PFSK-1 (cell line): Measurements from ENCODE around the gene INSL3.

Experiments used
- FOXP2 ChIP-seq: optimal IDR thresholded peaks from 2 replicates; pipeline ENCODE3; 2011; ENCODE audit warnings: borderline replicate concordance, control low read depth, inconsistent platforms; ENCODE audit not compliant: insufficient read depth; ENCODE audit errors: extremely low read length, extremely low read depth
- POLR2AphosphoS5 ChIP-seq: IDR thresholded peaks from 2 replicates; pipeline ENCODE4 v1.6.1; 2012; ENCODE audit warnings: low read depth, mild to moderate bottlenecking, control low read depth, low read length, moderate library complexity
- REST ChIP-seq, 2 experiments: IDR thresholded peaks; 2 replicates each; pipeline versions ENCODE4 v1.6.1 to v1.8.0; 2011 to 2012; ENCODE audit warnings: low read depth in 2 of 2, low read length in 2 of 2, control low read depth in 1 of 2, inconsistent platforms in 1 of 2, mild to moderate bottlenecking in 1 of 2, moderate library complexity in 1 of 2; ENCODE audit not compliant: insufficient read depth in 1 of 2
- SIN3A ChIP-seq: IDR thresholded peaks from 2 replicates; pipeline ENCODE4 v1.6.1; 2012; ENCODE audit warnings: mild to moderate bottlenecking, low read length, moderate library complexity, borderline replicate concordance; ENCODE audit not compliant: insufficient read depth
- TAF1 ChIP-seq: IDR thresholded peaks from 2 replicates; pipeline ENCODE4 v1.6.1; 2012; ENCODE audit warnings: low read length, control low read depth, borderline replicate concordance; ENCODE audit not compliant: insufficient read depth

INSL3 gene

DNA sequence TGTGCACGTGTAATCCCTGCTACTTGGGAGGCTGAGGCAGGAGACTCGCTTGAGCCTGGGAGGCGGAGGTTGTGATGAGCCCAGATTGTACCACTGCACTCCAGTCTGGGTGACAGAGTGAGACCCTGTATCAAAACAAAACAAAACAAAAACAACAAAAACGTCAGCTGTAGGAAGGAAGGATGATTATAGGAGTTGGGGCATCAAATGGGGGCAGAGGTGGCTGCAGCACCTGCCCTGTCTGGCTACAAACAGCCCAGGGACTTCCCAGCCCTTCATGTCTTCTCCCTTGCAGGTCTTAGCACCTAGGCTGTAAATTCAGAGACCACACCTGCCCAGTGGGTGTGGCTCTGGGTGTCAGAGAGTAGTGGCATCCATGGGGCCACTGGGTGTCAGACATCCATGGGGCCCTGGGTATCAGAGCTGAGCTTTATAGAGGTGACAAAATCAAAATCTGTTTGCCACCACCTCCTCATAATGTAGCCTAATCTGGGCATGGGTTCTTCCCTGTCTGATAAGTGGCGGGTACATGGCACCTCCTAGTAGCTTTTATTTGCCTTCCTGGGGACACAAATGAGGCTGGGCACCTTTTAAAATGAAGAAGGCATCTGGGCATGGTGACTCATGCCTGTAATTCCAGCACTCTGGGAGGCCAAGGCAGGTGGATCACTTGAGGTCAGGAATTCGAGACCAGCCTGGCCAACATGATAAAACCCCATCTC, 31.1 kb downstream of the INSL3 start:
- TF ChIP-seq FOXP2 (no peak), REST (IDR thresholded peaks at IDR 0.05; ENCODE audit: insufficient read depth in 1 of 2, low read depth in 2 of 2, low read length in 2 of 2) (no peak), TAF1 (no peak), SIN3A (no peak), POLR2AphosphoS5 (no peak)

- TF ChIP-seq POLR2AphosphoS5 (no peak), REST (IDR thresholded peaks at IDR 0.05; ENCODE audit: insufficient read depth in 1 of 2, low read depth in 2 of 2, low read length in 2 of 2) (no peak), FOXP2 (no peak), SIN3A (no peak), TAF1 (no peak)
Observed at GRCh38 chr19:17788632-17789031, 32.7 kb downstream of the INSL3 start.

- TF ChIP-seq REST (IDR thresholded peaks at IDR 0.05; ENCODE audit: insufficient read depth in 1 of 2, low read depth in 2 of 2, low read length in 2 of 2) (no peak), FOXP2 (no peak), SIN3A (no peak), TAF1 (no peak)
Observed at GRCh38 chr19:17787274-17787913, 33.9 kb downstream of the INSL3 start.

DNA sequence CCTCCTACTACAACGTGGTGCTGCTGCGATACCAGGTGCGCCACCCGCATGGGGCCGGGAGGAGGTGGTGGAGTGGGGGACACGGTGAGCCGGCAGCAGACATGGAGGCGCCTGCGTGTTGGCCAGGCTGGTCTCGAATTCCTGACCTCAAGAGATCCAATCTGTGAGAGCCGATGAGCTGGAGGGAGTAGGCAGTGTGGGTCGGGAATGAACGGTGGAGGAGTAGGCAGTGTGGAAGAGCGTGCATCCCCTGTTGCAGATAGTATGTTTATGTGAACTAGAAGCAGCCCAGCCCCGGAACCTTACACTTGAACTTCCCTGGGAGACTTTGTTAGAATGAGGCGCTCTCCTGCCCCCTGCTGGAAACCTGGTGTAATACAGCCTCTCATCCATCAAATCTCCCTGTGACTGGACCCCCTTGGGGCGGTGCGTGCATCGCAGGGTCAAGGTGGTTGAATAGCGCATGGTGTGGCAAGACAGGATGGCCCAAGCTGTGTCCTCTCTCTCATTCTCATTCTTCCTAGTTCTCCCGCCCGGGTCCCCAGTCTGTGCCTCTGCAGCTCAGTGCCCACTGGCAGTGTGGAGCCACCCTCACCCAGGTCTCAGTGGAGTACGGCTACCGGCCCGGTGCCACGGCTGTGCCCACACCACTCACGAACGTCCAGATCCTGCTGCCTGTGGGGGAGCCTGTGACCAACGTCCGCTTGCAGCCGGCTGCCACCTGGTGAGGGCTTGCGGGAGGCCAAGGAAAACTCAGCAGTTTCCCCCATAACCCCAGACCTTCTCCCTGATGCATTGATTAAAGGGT, 36.9 kb downstream of the INSL3 start:
- no peak for TF ChIP-seq POLR2AphosphoS5
- no peak for TF ChIP-seq TAF1
- no peak for TF ChIP-seq FOXP2
- no peak for TF ChIP-seq REST (IDR thresholded peaks at IDR 0.05; ENCODE audit: insufficient read depth in 1 of 2, low read depth in 2 of 2, low read length in 2 of 2)
- no peak for TF ChIP-seq SIN3A
